Duodenal mucosa (tissue), 2 donors: ENCODE measurements around the gene C2.

ENCODE experiments used
- H3K27ac ChIP-seq: one replicate; pipeline ENCODE4 v1.7.0; 2013; ENCODE audit warnings: low read depth, low read length
- H3K27me3 ChIP-seq, 2 donors: one replicate each; pipeline ENCODE4 v1.7.0; 2013; ENCODE audit warnings: low read length in 2 of 2, control low read depth in 1 of 2; ENCODE audit not compliant: insufficient read depth in 2 of 2, control insufficient read depth in 1 of 2
- H3K36me3 ChIP-seq, 2 donors: one replicate each; pipeline ENCODE4 v1.7.0; 2013; ENCODE audit warnings: low read length in 2 of 2, control low read depth in 1 of 2; ENCODE audit not compliant: insufficient read depth in 2 of 2, control insufficient read depth in 1 of 2
- H3K4me1 ChIP-seq, 2 donors: one replicate each; pipeline ENCODE4 v1.7.0; 2013; ENCODE audit warnings: low read length in 2 of 2, control low read depth in 1 of 2; ENCODE audit not compliant: insufficient read depth in 2 of 2, control insufficient read depth in 1 of 2
- H3K4me3 ChIP-seq, 2 donors: one replicate each; pipeline ENCODE4 v1.7.0; 2013; ENCODE audit warnings: low read length in 2 of 2, low read depth in 1 of 2
- H3K9ac ChIP-seq, 2 donors: one replicate each; pipeline ENCODE4 v1.7.0; 2013; ENCODE audit warnings: low read length in 2 of 2, low read depth in 1 of 2
- H3K9me3 ChIP-seq, 2 donors: one replicate each; pipeline ENCODE4 v1.7.0; 2013; ENCODE audit warnings: low read length in 2 of 2, control low read depth in 1 of 2; ENCODE audit not compliant: control insufficient read depth in 1 of 2

C2 gene

GRCh38 chr6:31898383-31899011 lies 29.0 kb upstream of the C2 start:
- peak overlapping the region; percentile 85 to 96 for H3K9ac ChIP-seq

GRCh38 chr6:31899215-31899614 lies 28.3 kb upstream of the C2 start:
- Histone ChIP-seq H3K4me1 (peaks cover 14 to 34% of the 10 kb centered on the region in 2 donors), H3K36me3 (peaks cover 0 to 13% of the 10 kb centered on the region in 2 donors), H3K27me3 (no peaks in the 10 kb centered on the region), H3K9ac (no peak overlapping the region), H3K27ac (no peak overlapping the region), H3K9me3 (no peaks in the 10 kb centered on the region), H3K4me3 (no peak overlapping the region)

More at GRCh38 chr6:31898383-31899011, 29.0 kb upstream of the C2 start:
- peak overlapping the region; percentile 92 to 93 for H3K4me3 ChIP-seq
- no peaks in the 10 kb centered on the region for H3K27me3 ChIP-seq
- no peaks in the 10 kb centered on the region for H3K9me3 ChIP-seq
- peaks cover 14 to 34% of the 10 kb centered on the region in 2 donors for H3K4me1 ChIP-seq
- H3K27ac ChIP-seq, result peak overlapping the region; percentile 73
- peaks cover 0 to 15% of the 10 kb centered on the region in 2 donors for H3K36me3 ChIP-seq

- Histone ChIP-seq H3K27ac (no peak overlapping the region), H3K4me3 (no peak overlapping the region)
Measured at GRCh38 chr6:31899882-31900722, 27.4 kb upstream of the C2 start.

GRCh38 chr6:31900917-31901414 lies 26.6 kb upstream of the C2 start:
- Histone ChIP-seq H3K9me3 (no peaks in the 10 kb centered on the region), H3K36me3 (peaks cover 0 to 2% of the 10 kb centered on the region in 2 donors), H3K27me3 (no peaks in the 10 kb centered on the region), H3K27ac (peak overlapping the region; percentile 61), H3K4me3 (peak overlapping the region; percentile 56 to 82), H3K9ac (peak overlapping the region in 1 of 2 donors; percentile 47), H3K4me1 (peaks cover 14 to 34% of the 10 kb centered on the region in 2 donors)

More at GRCh38 chr6:31899882-31900722, 27.4 kb upstream of the C2 start:
- Histone ChIP-seq H3K9me3 (no peaks in the 10 kb centered on the region), H3K27me3 (no peaks in the 10 kb centered on the region), H3K9ac (no peak overlapping the region), H3K4me1 (peaks cover 14 to 34% of the 10 kb centered on the region in 2 donors), H3K36me3 (peaks cover 0 to 6% of the 10 kb centered on the region in 2 donors)

- H3K27me3 ChIP-seq, result no peaks in the 10 kb centered on the region
- H3K4me3 ChIP-seq, result peak overlapping the region; percentile 56 to 82
- H3K27ac ChIP-seq, result peak overlapping the region; percentile 79
- no peaks in the 10 kb centered on the region for H3K36me3 ChIP-seq
- no peaks in the 10 kb centered on the region for H3K9me3 ChIP-seq
- H3K9ac ChIP-seq, result peak overlapping the region; percentile 46 to 47
- H3K4me1 ChIP-seq, result peaks cover 14 to 29% of the 10 kb centered on the region in 2 donors
Measured at GRCh38 chr6:31901415-31901952, 26.0 kb upstream of the C2 start.

GRCh38 chr6:31901953-31902643 lies 25.4 kb upstream of the C2 start, which contains the start of gene ZBTB12:
ZBTB12 (minus strand) TSS chr6:31902086; CDS start chr6:31901305, 781 bp downstream.
- Histone ChIP-seq H3K9ac (peak within 1 kb of the TSS; percentile 46 to 81), H3K27me3 (no peaks in the 10 kb centered on the region), H3K4me1 (peaks cover 14 to 25% of the 10 kb centered on the region in 2 donors), H3K36me3 (no peaks in the 10 kb centered on the region), H3K9me3 (no peaks in the 10 kb centered on the region), H3K4me3 (peak within 1 kb of the TSS; percentile 56 to 82), H3K27ac (peak within 1 kb of the TSS; percentile 79)

GRCh38 chr6:31903957-31904356 lies 23.6 kb upstream of the C2 start:
- no peak overlapping the region for H3K27ac ChIP-seq
- H3K4me3 ChIP-seq, result no peak overlapping the region
- no peak overlapping the region for H3K9ac ChIP-seq
- H3K36me3 ChIP-seq, result no peaks in the 10 kb centered on the region
- peaks cover 9 to 18% of the 10 kb centered on the region in 2 donors for H3K4me1 ChIP-seq
- no peaks in the 10 kb centered on the region for H3K9me3 ChIP-seq
- no peaks in the 10 kb centered on the region for H3K27me3 ChIP-seq

- Histone ChIP-seq H3K4me1 (peaks cover 9 to 15% of the 10 kb centered on the region in 2 donors), H3K27ac (no peak overlapping the region), H3K9ac (no peak overlapping the region), H3K9me3 (no peaks in the 10 kb centered on the region), H3K36me3 (no peaks in the 10 kb centered on the region), H3K27me3 (no peaks in the 10 kb centered on the region), H3K4me3 (no peak overlapping the region)
Measured at GRCh38 chr6:31905041-31905440, 22.5 kb upstream of the C2 start.

GRCh38 chr6:31906122-31906521 lies 21.4 kb upstream of the C2 start:
- no peak overlapping the region for H3K9ac ChIP-seq
- no peaks in the 10 kb centered on the region for H3K27me3 ChIP-seq
- H3K27ac ChIP-seq, result no peak overlapping the region
- H3K4me3 ChIP-seq, result no peak overlapping the region
- no peaks in the 10 kb centered on the region for H3K9me3 ChIP-seq
- peaks cover 9 to 11% of the 10 kb centered on the region in 2 donors for H3K4me1 ChIP-seq
- no peaks in the 10 kb centered on the region for H3K36me3 ChIP-seq
